Effector CD4-positive, alpha-beta T cell (primary cell): ENCODE measurements around the gene PTPRE.

ENCODE experiments used
- DNase-seq: peaks from one replicate; pipeline ENCODE4 v3.0.0-alpha.2; 2020

Gene PTPRE

GRCh38 chr10:128062881-128063563, 156.1 kb downstream of the PTPRE start:
- no peak for DNase-seq

- DNase-seq, result no peak
These were observed 156.8 kb downstream of the PTPRE start for GRCh38 chr10:128063736-128064107.

GRCh38 chr10:128064108-128064969, 157.4 kb downstream of the PTPRE start:
- peak; percentile 63 for DNase-seq

DNA sequence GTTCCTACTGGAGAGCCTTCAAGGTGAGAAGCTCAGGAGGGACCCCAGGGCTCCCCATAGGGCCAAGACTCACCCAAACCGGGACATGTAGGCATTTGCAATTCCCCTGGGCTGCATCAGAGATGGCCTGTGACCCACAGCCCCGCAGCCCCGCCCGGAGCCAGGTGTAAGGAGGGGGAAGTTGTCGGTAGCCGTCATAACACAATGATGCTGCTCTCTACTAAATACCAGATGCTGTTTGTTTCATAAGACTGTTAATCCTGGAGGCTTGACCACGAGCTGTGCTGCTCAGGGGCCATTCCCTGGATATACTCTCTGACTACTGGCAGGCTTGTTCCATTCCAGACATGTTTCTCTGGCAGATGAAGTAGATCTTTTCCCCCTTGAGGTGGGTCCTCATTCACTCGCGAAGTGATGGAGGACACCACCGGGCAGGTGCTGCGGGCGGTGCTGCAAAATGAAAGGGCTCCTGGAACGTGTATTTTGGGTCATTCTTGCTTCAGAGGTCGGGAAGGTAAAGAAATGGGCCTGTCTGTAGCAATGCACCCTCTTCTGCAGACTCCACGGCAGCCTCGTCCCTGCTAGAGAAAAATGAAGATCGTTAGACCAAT, 158.2 kb downstream of the PTPRE start:
- no peak for DNase-seq

DNA sequence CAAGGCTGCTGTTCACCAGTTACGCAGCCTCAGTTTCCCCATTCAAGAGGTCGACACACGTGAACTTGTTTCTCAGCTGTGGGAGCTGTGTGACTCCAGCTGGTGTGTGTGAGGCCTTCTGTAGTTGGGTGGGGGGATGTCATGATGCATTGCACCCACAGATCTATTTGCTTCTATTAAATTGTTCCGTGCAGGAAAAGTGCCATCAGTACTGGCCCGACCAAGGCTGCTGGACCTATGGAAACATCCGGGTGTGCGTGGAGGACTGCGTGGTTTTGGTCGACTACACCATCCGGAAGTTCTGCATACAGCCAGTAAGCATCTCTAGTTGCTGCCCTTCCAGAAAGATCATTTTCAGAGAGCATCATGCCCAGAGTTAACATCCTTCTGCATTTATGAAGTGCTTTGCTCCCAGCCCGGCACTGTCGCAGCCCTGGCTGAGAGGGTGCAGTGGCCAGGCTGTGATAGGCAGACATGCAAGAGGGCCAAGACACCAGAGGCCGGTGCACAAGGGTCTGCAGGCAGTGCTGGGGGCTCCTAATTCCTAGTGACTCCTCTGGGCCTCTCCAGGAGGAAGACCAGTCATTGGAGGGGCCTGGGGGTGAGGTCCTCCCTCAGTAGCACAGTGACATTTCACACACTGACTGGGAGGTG, 159.1 kb downstream of the PTPRE start:
- no peak for DNase-seq

DNA sequence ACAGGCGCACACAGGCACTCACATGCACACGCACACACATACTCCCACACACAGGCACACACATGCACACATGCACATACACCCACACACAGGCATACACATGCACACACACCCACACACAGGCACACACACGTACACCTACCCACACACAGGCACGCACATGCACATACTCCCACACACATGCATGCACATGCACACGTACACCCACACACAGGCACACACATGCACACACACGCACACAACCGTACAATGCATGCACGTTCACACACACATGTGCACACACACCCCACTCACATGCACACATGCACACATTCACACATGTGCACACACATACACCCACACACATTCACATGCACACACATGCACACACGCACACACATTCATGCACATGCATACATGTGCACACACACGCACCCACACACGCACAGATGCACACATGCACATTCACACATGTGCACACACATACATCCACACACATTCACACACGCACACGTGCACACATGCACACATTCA, 160.0 kb downstream of the PTPRE start:
- no peak for DNase-seq

DNA sequence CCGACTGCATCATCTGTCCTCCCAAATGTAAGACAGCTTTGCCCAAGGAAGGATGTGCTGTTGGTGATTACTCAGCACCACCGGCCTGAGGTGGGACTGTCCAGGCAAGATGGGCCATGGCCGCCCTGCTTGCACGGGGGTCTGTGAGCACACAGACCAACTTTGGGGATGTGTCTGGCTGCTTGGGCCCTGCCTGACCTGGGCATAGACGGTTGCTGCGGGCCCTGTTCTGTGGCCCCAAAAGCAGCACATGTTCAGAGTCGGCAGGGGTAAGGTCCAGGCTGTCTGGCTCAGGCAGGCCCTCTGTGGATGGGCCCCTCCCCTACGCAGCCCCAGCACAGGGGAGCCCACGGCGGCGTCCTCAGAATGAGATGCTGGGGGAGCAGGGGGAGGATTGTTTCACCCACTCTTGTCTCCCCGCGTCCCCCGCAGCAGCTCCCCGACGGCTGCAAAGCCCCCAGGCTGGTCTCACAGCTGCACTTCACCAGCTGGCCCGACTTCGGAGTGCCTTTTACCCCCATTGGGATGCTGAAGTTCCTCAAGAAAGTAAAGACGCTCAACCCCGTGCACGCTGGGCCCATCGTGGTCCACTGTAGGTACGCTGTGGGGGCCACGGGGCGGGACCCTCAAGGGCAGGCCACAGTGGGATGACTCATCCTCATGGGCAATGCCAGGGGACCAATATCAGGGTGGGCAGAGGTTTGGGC, 160.9 kb downstream of the PTPRE start:
- DNase-seq, result no peak

GRCh38 chr10:128068398-128069285, 161.7 kb downstream of the PTPRE start:
- DNase-seq, result no peak

DNA sequence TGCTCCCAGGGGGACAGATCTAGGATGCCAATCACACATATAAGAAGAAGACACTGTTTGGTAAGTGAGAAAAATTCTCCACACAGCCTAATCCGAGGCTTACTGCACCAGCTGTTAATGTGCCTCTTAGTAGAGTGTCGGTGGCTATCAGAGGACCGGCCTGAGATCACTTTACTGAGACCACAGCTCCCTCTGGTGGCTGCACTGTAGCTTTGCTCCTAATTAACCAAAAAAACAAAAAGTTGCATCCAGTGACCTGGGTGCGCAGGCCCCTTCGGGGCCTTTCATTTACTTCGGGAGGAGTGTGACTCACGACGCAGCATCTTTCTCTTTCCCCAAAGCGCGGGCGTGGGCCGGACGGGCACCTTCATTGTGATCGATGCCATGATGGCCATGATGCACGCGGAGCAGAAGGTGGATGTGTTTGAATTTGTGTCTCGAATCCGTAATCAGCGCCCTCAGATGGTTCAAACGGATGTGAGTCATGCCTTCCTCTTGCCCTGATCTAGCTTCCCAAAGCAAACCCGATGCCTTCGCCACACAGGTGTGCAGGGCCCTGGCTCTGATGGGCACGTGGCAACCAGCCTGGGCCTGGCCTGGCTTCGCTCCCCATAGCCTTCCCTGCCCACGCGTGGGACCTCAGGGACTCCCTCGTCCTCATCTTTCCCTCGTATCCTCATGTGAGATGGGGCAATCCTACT, 162.6 kb downstream of the PTPRE start:
- peak; percentile 80 for DNase-seq

DNA sequence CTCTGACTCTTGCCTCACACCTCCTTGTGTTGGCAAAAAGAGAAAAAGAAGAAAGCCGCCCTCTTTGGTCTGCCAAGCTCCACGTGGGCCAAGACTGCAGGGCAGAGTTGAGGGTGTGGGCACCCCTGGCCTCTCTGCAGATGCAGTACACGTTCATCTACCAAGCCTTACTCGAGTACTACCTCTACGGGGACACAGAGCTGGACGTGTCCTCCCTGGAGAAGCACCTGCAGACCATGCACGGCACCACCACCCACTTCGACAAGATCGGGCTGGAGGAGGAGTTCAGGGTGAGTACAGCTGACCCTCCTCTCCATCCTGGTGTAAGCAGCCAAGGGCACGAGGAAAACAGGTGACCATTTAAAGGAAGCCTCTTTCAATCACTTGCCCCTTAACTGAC, 163.3 kb downstream of the PTPRE start:
- DNase-seq, result no peak

GRCh38 chr10:128070721-128071416, 164.0 kb downstream of the PTPRE start:
- no peak for DNase-seq

DNA sequence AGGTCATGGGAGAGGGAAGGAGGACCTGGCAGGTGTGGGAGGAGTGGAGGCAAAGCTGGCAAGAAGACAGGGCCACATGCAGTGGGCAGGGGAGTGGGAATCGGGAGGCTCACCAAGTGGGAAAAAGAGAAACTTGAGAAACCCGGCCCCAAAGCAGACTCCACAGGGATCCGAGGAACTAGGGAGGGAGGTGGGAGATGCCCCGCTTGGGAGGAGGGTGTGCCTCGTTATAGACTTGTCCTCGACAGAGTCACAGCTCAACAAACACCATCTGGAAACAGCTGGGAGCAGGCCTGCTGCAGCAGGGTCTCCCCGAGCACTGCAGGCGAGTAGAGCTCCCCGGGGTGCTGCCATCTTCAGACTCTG, 164.5 kb downstream of the PTPRE start:
- DNase-seq, result no peak

DNA sequence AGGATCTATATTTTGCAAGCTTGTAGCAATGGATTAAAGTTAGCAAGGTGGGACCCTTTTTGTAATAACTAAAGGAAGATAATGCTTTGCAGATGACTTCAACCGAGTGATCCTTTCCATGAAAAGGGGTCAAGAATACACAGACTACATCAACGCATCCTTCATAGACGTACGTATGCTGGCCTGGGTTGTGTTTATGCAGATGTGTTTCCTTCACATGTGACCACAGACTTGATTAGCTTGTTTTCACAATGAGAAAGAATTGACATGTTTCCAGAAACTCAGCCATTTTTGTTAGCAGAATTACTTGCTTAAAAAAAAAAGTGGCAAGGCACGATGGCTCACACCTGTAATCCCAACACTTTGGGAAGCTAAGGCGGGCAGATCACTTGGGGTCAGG, 165.1 kb downstream of the PTPRE start:
- DNase-seq, result no peak

DNA sequence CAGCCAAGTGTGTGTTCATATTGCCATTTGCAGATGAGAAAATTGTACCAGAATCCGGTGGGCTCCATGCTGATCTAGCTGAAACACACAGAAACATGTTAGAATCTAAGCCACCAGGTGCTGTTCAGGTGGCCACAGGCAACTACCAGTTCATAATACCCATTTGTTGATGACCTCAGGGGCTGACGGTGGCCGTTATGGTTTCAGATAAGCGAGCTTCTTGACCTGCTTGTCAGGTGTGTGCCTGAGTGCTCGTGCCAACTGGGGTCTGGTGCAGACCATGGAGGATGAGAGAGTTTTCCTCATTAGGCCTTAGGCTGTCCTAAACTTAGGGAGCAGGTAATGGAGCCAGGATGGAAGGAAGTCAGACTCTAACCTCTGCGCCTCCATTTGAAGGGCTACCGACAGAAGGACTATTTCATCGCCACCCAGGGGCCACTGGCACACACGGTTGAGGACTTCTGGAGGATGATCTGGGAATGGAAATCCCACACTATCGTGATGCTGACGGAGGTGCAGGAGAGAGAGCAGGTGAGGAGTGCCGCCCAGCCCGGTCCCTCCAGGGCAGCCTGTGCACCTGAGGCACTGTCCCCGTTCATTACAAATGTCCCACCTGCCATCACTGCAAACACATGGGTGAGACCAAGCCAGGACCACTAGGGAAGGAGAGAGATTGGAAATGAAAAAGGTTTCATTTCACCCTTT, 166.2 kb downstream of the PTPRE start:
- no peak for DNase-seq

DNA sequence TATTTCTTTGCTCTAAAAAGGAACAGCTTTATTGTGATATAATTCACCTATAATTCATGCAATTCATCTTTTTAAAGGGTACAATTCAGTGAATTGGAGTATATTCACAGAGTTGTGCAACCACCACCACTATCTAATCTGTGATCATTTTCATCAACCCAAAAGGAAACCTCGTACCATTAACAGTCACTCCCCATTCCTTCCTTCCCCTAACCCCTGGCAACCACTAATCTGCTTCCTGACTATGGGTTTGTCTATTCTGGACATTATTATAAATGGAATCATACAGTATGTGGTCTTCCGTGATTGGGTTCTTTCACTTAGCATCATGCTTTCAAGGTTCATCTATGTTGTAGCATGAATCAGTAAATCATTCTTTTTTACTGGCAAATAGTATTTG, 167.0 kb downstream of the PTPRE start:
- DNase-seq, result no peak

GRCh38 chr10:128074589-128074988, 167.7 kb downstream of the PTPRE start:
- no peak for DNase-seq

- no peak for DNase-seq
These were observed 170.4 kb downstream of the PTPRE start for GRCh38 chr10:128077155-128077875.

- DNase-seq, result no peak
These were observed 171.4 kb downstream of the PTPRE start for GRCh38 chr10:128078136-128078969.
